GM20000 (cell line): ENCODE measurements around the gene NAA35.

Source experiments
- DNase-seq: peaks from one replicate; pipeline ENCODE4 v3.0.0; 2012; ENCODE audit warnings: low spot score
- CTCF ChIP-seq: IDR thresholded peaks from 2 replicates; pipeline ENCODE4 v1.5.1; 2012; ENCODE audit warnings: mild to moderate bottlenecking, control low read depth; ENCODE audit errors: extremely low read depth, missing control alignments

Gene NAA35

GRCh38 chr9:85995599-85995998 is 54.7 kb downstream of the NAA35 start:
- DNase-seq, result no peak
- no peak for TF ChIP-seq CTCF

GRCh38 chr9:86005253-86005775 is 64.4 kb downstream of the NAA35 start:
- DNase-seq, result no peak
- TF ChIP-seq CTCF, result no peak

- DNase-seq, result no peak
- no peak for TF ChIP-seq CTCF
Observed at GRCh38 chr9:86009133-86009532, 68.2 kb downstream of the NAA35 start.

- no peak for TF ChIP-seq CTCF
- DNase-seq, result no peak
Observed at GRCh38 chr9:86020731-86021130, 79.8 kb downstream of the NAA35 start.

GRCh38 chr9:86021166-86021565 is 80.2 kb downstream of the NAA35 start:
- no peak for TF ChIP-seq CTCF
- DNase-seq, result no peak

GRCh38 chr9:86022687-86023266 is 81.8 kb downstream of the NAA35 start:
- TF ChIP-seq CTCF, result no peak
- DNase-seq, result no peak

GRCh38 chr9:86027767-86028166 is 86.8 kb downstream of the NAA35 start:
- DNase-seq, result no peak

More at GRCh38 chr9:86027767-86028166, 86.8 kb downstream of the NAA35 start:
- no peak for TF ChIP-seq CTCF
